ENCODE data around the gene EHBP1. TPM values are rescaled to one million over a fixed set of nuclear protein-coding genes. Genes with fewer than 3 reads are reported as not detected.

Gene EHBP1
- total and polyA plus RNA-seq, 2 donors (not counting 3 experiments of a cell fraction or from before 2014, with no cell fraction given), result 8.4 to 34.8 TPM

- intact Hi-C loops (cut with micrococcal nuclease), result no loop called here
- DNase-seq (ENCODE audit: low read depth, low spot score) (peak; percentile 8), FAIRE-seq (no peak)
- H3K9me3 ChIP-seq (replicated peaks; ENCODE audit: control insufficient read depth, insufficient read depth, low read length), result no peaks in the 10 kb centered on the region
- H3K9ac ChIP-seq (replicated peaks; ENCODE audit: extremely low read depth, insufficient read depth, low read length), result no peak overlapping the region
- TF ChIP-seq CTCF (IDR thresholded peaks at IDR 0.05; ENCODE audit: extremely low read depth in 1 of 2, insufficient read depth in 1 of 2, low read depth in 1 of 2, low read length in 2 of 2) (no peak), GATA2 (IDR thresholded peaks at IDR 0.05; ENCODE audit: insufficient read depth, insufficient read length, low read depth, low read length) (no peak), FOS (IDR thresholded peaks at IDR 0.05; ENCODE audit: borderline replicate concordance, insufficient read depth, low read length) (no peak), MAX (IDR thresholded peaks at IDR 0.05; ENCODE audit: insufficient read depth, insufficient read length) (no peak), POLR2AphosphoS5 (IDR thresholded peaks at IDR 0.05; ENCODE audit: insufficient read depth, low read depth, low read length) (no peak), POLR2A (IDR thresholded peaks at IDR 0.05; ENCODE audit: low read depth, low read length) (no peak), EZH2 (IDR thresholded peaks at IDR 0.05; ENCODE audit: borderline replicate concordance, low read depth, low read length, severe bottlenecking) (no peak), MYC (IDR thresholded peaks at IDR 0.05; ENCODE audit: low read depth, low read length) (no peak), JUN (IDR thresholded peaks at IDR 0.05; ENCODE audit: borderline replicate concordance, insufficient read depth, insufficient read length, low read depth) (no peak)
- no peak overlapping the region for H3K4me3 ChIP-seq (replicated peaks in 1 of 3; ENCODE audit: insufficient read depth in 1 of 3, low read depth in 1 of 3, low read length in 3 of 3)
- H3K4me2 ChIP-seq (ENCODE audit: insufficient read depth, low read length), result no peak overlapping the region
- no peaks in the 10 kb centered on the region for H4K20me1 ChIP-seq (replicated peaks; ENCODE audit: control insufficient read depth, extremely low read depth, insufficient read depth, low read length)
- H3K27me3 ChIP-seq (ENCODE audit: control insufficient read depth in 2 of 2, insufficient read depth in 2 of 2, low read length in 2 of 2), result no peaks in the 10 kb centered on the region
- no peak overlapping the region for H2AFZ ChIP-seq (ENCODE audit: low read depth, low read length)
- H3K79me2 ChIP-seq (ENCODE audit: control insufficient read depth, insufficient read depth, low read length), result peaks cover 22% of the 10 kb centered on the region
- H3K4me1 ChIP-seq (ENCODE audit: control insufficient read depth, extremely low read depth, insufficient read depth, low read length), result no peaks in the 10 kb centered on the region
- no peak overlapping the region for H3K27ac ChIP-seq (ENCODE audit: insufficient read depth, low read depth, low read length)
- no peaks in the 10 kb centered on the region for H3K9me1 ChIP-seq (replicated peaks; ENCODE audit: control insufficient read depth, extremely low read depth, insufficient read depth, low read length)
- BruUV-seq (replicated peaks), result no TSS peak
- H3K36me3 ChIP-seq (ENCODE audit: control insufficient read depth in 2 of 2, extremely low read depth in 1 of 2, insufficient read depth in 2 of 2, low read length in 2 of 2), result no peaks in the 10 kb centered on the region
- ChIA-PET CTCF (interaction anchor here (1.1 to 2.2 kb wide), 2 partner anchors 14 to 266 kb away, joined by 3 to 9 read pairs; no protein-coding TSS in a partner anchor), POLR2A (no interaction called here)
- dilution Hi-C loops (cut with MboI; ENCODE audit: extremely low pct_ligation_motif_present, low sequenced_read_pairs), result no loop called here
Observed at GRCh38 chr2:62723253-62723652, 17.7 kb downstream of the EHBP1 start.
